ENCODE data around the gene INPP5A. TPM values are rescaled to one million over a fixed set of nuclear protein-coding genes. Genes with fewer than 3 reads are reported as not detected.

Gene INPP5A
- total RNA-seq, 4 donors from 2014 or later, result 34.8 to 80.8 (median 52.8) TPM

- intact Hi-C loops (cut with DNase I; ENCODE audit: low total_unique reads) (loop anchor here (5.0 to 10.0 kb wide), 2 partner anchors 125 to 758 kb away; no protein-coding TSS in a partner anchor), in situ Hi-C loops (cut with MboI; ENCODE audit: low pct_ligation_motif_present in 1 of 4, low pct_unique_long_range_greater_than_20kb in 1 of 4, low sequenced_read_pairs in 3 of 4) (no loop called here)
- WGBS, 2 donors (ENCODE audit: low coverage in 1 of 2), result 95 to 96% methylated on average over 17 to 39 of the region's 41 CpGs
- H3K27ac ChIP-seq, result no peak overlapping the region
- H3K9me3 ChIP-seq, result no peaks in the 10 kb centered on the region
- peaks cover 0 to 5% (median 1%) of the 10 kb centered on the region in 4 donors for H3K4me1 ChIP-seq
- no peak for DNase-seq
- peaks cover 0 to 43% (median 3%) of the 10 kb centered on the region in 4 donors for H3K36me3 ChIP-seq
- no peak overlapping the region for H3K4me3 ChIP-seq
- TF ChIP-seq EP300 (IDR thresholded peaks at IDR 0.05; ENCODE audit: low read depth) (no peak), POLR2AphosphoS5 (IDR thresholded peaks at IDR 0.05) (no peak), POLR2A (IDR thresholded peaks at IDR 0.05) (no peak), CTCF (IDR thresholded peaks at IDR 0.05) (no peak)
- H3K27me3 ChIP-seq, result peaks cover 20% of the 10 kb centered on the region
Measured at GRCh38 chr10:132779549-132780294, 242.1 kb downstream of the INPP5A start.

GRCh38 chr10:132780356-132780755 is 242.8 kb downstream of the INPP5A start:
- WGBS, 2 donors (ENCODE audit: low coverage in 1 of 2), result 93 to 94% methylated on average over 8 to 11 of the region's 12 CpGs
- Histone ChIP-seq H3K36me3 (peaks cover 0 to 43% (median 3%) of the 10 kb centered on the region in 4 donors), H3K4me3 (no peak overlapping the region), H3K4me1 (peaks cover 0 to 9% (median 6%) of the 10 kb centered on the region in 4 donors), H3K27me3 (peaks cover 26% of the 10 kb centered on the region), H3K9me3 (no peaks in the 10 kb centered on the region), H3K27ac (no peak overlapping the region)
- in situ Hi-C loops (cut with MboI; ENCODE audit: low pct_ligation_motif_present in 1 of 4, low pct_unique_long_range_greater_than_20kb in 1 of 4, low sequenced_read_pairs in 3 of 4) (no loop called here), intact Hi-C loops (cut with DNase I; ENCODE audit: low total_unique reads) (loop anchor here (10.0 kb wide), 1 partner anchor 126 kb away; no protein-coding TSS in a partner anchor)
- TF ChIP-seq CTCF (IDR thresholded peaks at IDR 0.05), result no peak
- no peak for TF ChIP-seq POLR2A (IDR thresholded peaks at IDR 0.05)
- no peak for TF ChIP-seq POLR2AphosphoS5 (IDR thresholded peaks at IDR 0.05)
- no peak for TF ChIP-seq EP300 (IDR thresholded peaks at IDR 0.05; ENCODE audit: low read depth)
- no peak for DNase-seq

- Histone ChIP-seq H3K4me3 (no peak overlapping the region), H3K4me1 (peaks cover 4 to 17% (median 13%) of the 10 kb centered on the region in 4 donors), H3K36me3 (peaks cover 0 to 43% (median 3%) of the 10 kb centered on the region in 4 donors), H3K27me3 (peaks cover 35% of the 10 kb centered on the region), H3K27ac (no peak overlapping the region), H3K9me3 (no peaks in the 10 kb centered on the region)
- DNase-seq, result no peak
- WGBS, 2 donors (ENCODE audit: low coverage in 1 of 2), result 93 to 96% methylated on average over 6 to 20 of the region's 20 CpGs
- TF ChIP-seq POLR2A (IDR thresholded peaks at IDR 0.05) (no peak), EP300 (IDR thresholded peaks at IDR 0.05; ENCODE audit: low read depth) (no peak), POLR2AphosphoS5 (IDR thresholded peaks at IDR 0.05) (no peak)
- intact Hi-C loops (cut with DNase I; ENCODE audit: low total_unique reads) (loop anchor here (10.0 kb wide), 1 partner anchor 127 kb away; no protein-coding TSS in a partner anchor), in situ Hi-C loops (cut with MboI; ENCODE audit: low pct_ligation_motif_present in 1 of 4, low pct_unique_long_range_greater_than_20kb in 1 of 4, low sequenced_read_pairs in 3 of 4) (no loop called here)
Measured at GRCh38 chr10:132781556-132781955, 244.0 kb downstream of the INPP5A start.

- peaks cover 53% of the 10 kb centered on the region for H3K27me3 ChIP-seq
- peaks cover 16 to 35% (median 30%) of the 10 kb centered on the region in 4 donors for H3K4me1 ChIP-seq
- intact Hi-C loops (cut with DNase I; ENCODE audit: low total_unique reads) (loop anchor here (10.0 kb wide), 1 partner anchor 129 kb away; no protein-coding TSS in a partner anchor), in situ Hi-C loops (cut with MboI; ENCODE audit: low pct_ligation_motif_present in 1 of 4, low pct_unique_long_range_greater_than_20kb in 1 of 4, low sequenced_read_pairs in 3 of 4) (no loop called here)
- H3K36me3 ChIP-seq, result peaks cover 0 to 43% (median 2%) of the 10 kb centered on the region in 4 donors
- no peak overlapping the region for H3K4me3 ChIP-seq
- no peak overlapping the region for H3K27ac ChIP-seq
- 92 to 93% methylated on average over 27 to 30 of the region's 30 CpGs for WGBS, 2 donors (ENCODE audit: low coverage in 1 of 2)
- no peak for DNase-seq
- no peak for TF ChIP-seq CTCF (IDR thresholded peaks at IDR 0.05)
- no peak for TF ChIP-seq POLR2A (IDR thresholded peaks at IDR 0.05)
- no peak for TF ChIP-seq EP300 (IDR thresholded peaks at IDR 0.05; ENCODE audit: low read depth)
- TF ChIP-seq POLR2AphosphoS5 (IDR thresholded peaks at IDR 0.05), result no peak
- no peaks in the 10 kb centered on the region for H3K9me3 ChIP-seq
Measured at GRCh38 chr10:132783165-132783939, 245.8 kb downstream of the INPP5A start.

Measured in transverse colon (tissue), 4 donors.